Left colon (tissue), 2 donors: Measurements from ENCODE around the gene MYL12B. TPM values are rescaled to one million over a fixed set of nuclear protein-coding genes. Genes with fewer than 3 reads are reported as not detected.

Experiments used
- ATAC-seq: fragments of 200-7000 bp; cut with Tn5 transposase; one replicate; pipeline ENCODE4 v1.9.1; 2020; ENCODE audit warnings: mild to moderate bottlenecking, moderate library complexity
- DNase-seq, 2 donors: peaks; one replicate each; pipeline ENCODE4 v3.0.0-alpha.2; 2020
- intact Hi-C, 2 donors: fragments of 100-400 bp; cut with DNase I in 1 of 2; cut with micrococcal nuclease in 1 of 2; formaldehyde crosslinking; loops; one replicate each; pipeline versions ENCODE4 v1.11.2 to v1.14.0; 2022; cut with DNase I, micrococcal nuclease
- total RNA-seq, 2 donors: library from RNA; stranded (reverse); fragmentation: NEBNext Ultra II Directional; extraction: Animal tissue kit (Norgen Biotek cat#: 25700); gene quantifications; one replicate each; pipeline ENCODE4 v1.2.1, GENCODE V29; 2021
- donor health status: DM: no; HTN: no; CAD: no.
- donor health status: DM: yes; HTN: yes; CAD: no.

Gene MYL12B
- total RNA-seq, 2 donors from 2014 or later = 563 to 581 TPM

DNA sequence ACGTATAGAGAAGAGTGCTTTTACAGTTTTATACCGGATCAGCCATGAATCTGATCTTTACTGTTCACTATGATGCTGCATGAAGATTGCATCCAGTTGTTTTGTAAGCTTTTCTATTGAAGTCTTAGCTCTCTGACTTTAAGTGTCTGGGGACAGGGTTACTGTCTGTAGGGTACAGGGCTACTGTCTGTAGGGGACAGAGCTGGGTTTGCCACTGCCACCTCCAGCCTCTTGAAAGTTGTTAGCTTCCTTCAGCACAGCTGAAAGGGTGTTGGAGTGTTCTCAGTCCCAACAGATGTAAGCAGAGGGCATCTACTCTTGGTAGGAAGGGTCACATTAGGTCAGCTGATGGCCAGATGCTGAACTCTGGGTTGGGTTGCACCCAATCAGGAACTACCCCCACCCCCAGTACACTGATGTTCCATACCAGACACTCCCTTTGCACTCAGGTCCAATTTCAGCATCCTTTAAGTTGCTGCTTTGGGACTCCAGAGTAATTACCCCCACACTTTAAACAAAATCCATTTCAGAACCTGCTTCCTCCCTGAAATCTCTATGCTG lies 58.0 kb downstream of the MYL12B start:
- DNase-seq = no peak
- intact Hi-C loops = loop anchor here in 1 of 2 donors (10.0 kb wide), 1 partner anchor 65 kb away; no protein-coding TSS in a partner anchor
- ATAC-seq = no peak

- ATAC-seq (no peak), DNase-seq (no peak)
Observed at GRCh38 chr18:3321133-3321812, 59.3 kb downstream of the MYL12B start.

DNA sequence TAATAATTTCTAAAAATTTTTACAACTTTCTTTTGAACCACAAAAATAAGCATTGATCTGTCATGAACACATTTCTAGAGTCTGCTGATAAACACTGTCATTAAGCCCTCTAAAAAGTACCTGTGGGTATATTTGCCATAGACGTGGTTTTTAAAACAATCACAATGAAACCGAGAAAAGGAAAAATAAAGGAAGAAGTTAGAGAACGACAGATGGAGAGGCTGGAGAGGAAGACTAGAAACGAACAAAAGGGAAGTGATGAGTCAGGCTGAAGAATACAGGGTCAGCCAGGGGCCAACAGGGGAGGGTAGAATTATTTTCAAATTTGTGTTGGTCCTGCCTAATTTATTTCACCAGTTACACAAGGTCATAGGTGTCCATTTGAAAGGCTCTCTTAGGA lies 62.0 kb downstream of the MYL12B start:
- ATAC-seq (no peak), DNase-seq (no peak)
- intact Hi-C loops = loop anchor here in 1 of 2 donors (10.0 kb wide), 1 partner anchor 61 kb away; no protein-coding TSS in a partner anchor

More at GRCh38 chr18:3321133-3321812, 59.3 kb downstream of the MYL12B start:
- intact Hi-C loops = loop anchor here in 1 of 2 donors (10.0 kb wide), 1 partner anchor 64 kb away; no protein-coding TSS in a partner anchor

Other genes with a start within 250 kb of the MYL12B start
- gene LPIN2, start 249.0 kb upstream of the MYL12B start, total RNA-seq = 10 to 100 TPM; 40.5 to 58.5 TPM
- gene MYOM1, start 42.2 kb upstream of the MYL12B start, total RNA-seq = 1 to 10 TPM; 3.5 to 9.6 TPM
- 100 to 1,000 TPM; 520 to 622 TPM for gene MYL12A, start 14.3 kb upstream of the MYL12B start, total RNA-seq
- 10 to 100 TPM; 50.9 to 59.3 TPM for gene TGIF1, start 188.0 kb downstream of the MYL12B start, total RNA-seq